HG02759 (cell line): ENCODE measurements around the gene ATP6V1F.

Experiments
- ATAC-seq: cut with Tn5 transposase; IDR thresholded peaks from one replicate; pipeline ENCODE4 v1.9.1; 2021; ENCODE audit warnings: mild to moderate bottlenecking, moderate library complexity; ENCODE audit not compliant: unreplicated experiment

The ATP6V1F gene

GRCh38 chr7:128867241-128867640 lies 4.6 kb downstream of the ATP6V1F start:
- ATAC-seq, result no peak

- ATAC-seq, result no peak
Observed at GRCh38 chr7:128867842-128868623, 5.4 kb downstream of the ATP6V1F start.

DNA sequence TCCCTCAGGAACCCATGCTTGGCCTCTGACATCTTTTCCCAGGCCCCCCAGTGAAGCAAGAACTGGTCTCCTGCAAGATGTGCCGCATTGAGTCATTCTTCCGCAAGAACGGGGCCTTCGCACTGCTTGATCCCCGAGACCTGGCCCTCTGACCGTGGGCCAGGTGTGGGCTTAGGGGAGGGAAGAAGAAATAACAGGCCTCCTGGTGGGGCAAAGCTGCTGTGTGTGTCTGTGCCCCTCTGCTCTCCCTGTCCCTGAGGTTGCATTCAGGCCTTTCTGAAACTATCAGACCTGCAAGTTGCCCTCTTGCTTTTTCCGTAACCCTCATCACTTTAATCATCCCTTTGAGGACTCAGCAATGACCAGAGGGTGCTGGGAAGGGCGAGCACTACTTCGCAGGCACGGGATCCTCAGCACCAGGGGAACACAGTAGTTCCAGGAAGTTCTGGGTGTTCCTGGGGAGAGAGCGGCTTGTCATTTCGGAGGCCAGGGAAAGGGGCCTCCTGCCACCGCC lies 6.0 kb downstream of the ATP6V1F start:
- no peak for ATAC-seq

DNA sequence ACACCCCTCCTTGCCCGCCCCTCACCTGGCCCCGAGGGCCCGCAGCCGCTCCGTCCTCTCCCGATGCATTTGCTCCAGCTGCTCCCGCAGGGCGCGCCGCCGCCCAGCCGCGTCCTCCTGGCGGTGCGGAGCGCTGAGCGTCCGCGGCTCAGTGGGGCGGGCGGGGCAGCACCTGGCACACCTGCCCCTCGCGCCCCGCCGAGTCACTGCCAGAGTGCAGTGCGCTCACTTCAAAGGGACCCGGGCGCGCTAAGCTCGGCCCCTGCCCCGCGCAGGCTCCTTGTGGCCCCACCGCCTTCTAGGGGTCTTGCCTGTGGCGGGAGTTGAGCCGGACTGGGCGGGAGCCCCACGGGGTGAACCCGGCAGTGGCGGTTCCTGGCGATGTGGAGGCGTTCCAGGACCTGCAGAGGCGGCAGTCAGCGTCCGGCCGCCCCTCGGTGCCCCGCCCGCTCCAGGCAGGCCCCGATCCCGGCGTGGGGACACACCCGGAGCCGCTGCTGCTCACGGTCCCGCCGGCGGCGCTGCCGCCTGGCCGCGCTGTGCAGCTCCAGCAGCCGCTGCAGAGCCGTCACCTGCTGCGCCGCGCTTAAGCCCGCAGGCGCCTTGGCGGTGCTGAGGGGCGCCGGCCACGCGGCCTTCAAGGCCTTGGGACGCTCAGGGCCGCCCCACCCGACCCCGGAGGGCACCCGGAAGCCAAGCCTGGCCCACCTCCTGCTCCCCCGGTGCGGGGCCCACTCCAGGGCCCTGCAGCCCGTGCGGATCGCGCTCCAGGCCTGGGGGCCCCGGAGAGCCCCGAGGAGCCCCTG lies 6.7 kb downstream of the ATP6V1F start:
- ATAC-seq, result peak; percentile 85

DNA sequence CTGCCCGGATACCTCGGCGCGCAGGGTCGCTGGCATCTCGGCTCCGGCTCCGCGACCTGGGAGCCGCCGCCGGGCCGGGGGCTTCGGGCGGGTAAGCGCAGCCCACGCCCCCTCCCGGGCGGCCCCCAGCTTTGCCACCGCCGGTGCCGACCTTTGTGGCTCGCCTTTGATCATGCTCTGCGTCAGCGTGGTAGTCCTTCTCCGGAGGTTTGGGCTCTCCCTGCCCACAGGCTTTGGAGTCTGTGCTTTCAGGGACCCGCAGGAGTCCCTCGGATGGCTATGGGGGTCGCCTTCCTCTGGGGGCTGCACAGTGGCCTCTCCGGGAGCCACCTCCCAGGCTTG lies 7.3 kb downstream of the ATP6V1F start:
- peak; percentile 32 for ATAC-seq

GRCh38 chr7:128871050-128871449 lies 8.4 kb downstream of the ATP6V1F start:
- ATAC-seq, result no peak

- no peak for ATAC-seq
Observed at GRCh38 chr7:128872394-128872824, 9.8 kb downstream of the ATP6V1F start.

- ATAC-seq, result no peak
Observed at GRCh38 chr7:128873234-128873633, 10.6 kb downstream of the ATP6V1F start.

- ATAC-seq, result no peak
Observed at GRCh38 chr7:128874140-128875031, 11.7 kb downstream of the ATP6V1F start.

DNA sequence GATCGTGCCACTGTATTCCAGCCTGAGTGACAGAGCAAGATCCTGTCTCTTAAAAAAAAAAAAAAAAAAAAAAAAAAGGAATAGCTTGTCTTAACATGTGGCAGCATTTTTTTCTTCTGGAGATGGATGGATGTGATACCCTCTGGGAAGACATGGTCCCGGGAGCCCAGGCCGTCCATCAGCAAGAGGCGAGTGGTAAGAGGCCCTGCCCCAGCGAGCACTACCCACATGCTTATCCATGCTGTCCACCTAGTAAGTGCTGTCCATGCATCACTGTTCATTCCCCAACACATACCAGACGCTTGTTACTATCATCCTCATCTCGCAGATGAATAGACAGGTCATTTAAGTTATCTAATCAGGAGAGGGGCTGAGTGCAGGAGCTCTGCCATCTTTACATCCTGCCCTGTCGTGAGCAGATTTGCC lies 12.9 kb downstream of the ATP6V1F start:
- ATAC-seq, result no peak

DNA sequence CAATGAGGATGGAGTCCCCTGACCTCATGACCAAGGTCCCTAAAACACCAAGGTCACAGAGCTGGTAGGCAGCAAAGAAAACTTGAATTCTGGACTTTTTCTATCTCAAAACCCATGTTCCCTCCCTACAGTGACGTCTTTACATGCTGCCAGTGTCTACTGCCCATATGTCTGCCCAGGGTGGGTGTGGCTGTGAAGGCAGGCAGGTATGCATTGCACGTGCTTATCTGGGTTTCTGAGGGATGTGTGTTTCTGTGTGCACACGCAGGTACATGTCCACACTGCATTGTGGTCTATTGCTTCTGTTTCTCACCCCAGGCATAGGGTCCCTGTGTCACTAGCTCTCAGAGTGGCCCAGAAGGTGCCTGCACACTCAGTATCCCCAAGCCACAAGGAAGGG lies 13.5 kb downstream of the ATP6V1F start:
- ATAC-seq, result no peak

DNA sequence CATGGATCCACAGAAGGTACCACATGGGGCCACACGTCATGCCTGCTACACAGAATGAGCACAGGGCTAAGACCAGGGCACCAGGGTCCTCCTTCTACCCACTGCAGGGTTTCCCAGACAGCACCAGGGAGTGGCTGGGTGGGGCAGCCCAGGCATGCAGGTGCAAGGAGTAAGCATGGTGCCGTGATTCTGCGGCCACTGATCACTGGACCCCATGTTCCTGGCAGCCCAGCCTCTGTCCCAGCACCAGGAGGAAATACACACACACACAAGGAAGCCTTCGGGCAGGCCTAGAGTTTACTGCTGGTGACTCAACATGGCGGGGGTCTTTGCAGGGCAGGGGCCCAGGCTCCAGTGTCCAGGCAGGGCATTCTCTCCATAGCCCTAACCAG lies 13.9 kb downstream of the ATP6V1F start:
- ATAC-seq, result no peak

- ATAC-seq, result no peak
Observed at GRCh38 chr7:128876978-128877755, 14.5 kb downstream of the ATP6V1F start.

DNA sequence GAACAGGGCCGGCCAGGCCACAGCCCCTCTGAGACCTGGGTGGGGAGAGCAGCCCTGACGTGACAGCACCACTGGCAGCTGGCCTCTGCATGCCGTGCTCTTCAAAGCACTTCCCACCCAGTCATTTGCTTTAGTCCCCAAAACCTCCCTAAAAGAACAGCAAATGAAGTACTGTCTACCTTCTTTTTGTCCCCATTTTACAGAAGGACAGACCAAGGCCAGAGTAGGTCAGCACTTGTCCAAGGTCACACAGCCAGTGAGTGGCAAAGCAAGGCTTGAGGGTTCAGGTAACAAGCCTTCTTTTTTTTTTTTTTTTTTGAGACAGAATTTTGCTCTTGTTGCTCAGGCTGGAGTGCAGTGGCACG lies 15.1 kb downstream of the ATP6V1F start:
- ATAC-seq, result no peak

GRCh38 chr7:128878226-128879105 lies 15.8 kb downstream of the ATP6V1F start:
- ATAC-seq, result no peak

- no peak for ATAC-seq
Observed at GRCh38 chr7:128879461-128879938, 16.8 kb downstream of the ATP6V1F start.

DNA sequence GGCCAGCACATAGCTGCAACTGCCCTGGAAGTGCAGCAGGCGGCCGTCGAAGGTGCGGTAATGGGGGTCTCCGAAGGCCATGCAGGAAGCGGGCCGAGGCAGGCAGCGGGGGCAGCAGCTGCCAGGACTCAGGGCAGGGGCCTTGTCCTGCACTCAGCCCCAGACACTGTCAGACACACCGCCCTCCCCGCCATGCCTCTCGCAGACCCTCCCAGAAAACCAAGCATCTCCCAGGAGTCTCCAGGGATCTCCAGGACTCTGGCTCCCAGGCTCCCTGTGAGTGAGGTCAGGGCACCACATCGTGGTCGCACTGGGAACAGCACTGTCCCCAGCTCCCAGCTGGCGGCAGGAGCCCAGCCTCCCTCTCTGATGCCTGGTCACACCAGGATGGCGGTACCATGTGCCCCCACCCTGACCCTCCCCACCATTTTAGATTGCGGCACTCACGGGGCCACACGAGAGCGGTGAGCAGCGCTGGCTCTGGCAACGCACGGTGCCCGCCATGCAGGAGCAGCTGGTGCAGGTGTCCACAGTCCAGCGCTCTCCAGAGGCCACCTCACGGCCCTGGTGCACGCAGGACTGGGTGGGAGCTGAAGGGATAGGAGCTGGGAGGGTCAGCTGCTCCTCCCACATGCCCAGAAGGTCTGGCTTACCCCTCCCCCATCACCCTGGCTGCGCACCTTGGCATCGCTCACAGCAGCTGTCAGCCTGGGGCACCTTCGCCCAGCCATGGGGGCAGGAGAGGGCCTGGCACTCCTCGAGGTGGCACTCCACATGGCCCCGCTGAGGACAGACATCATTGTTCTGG lies 17.5 kb downstream of the ATP6V1F start:
- ATAC-seq, result no peak

- ATAC-seq, result no peak
Observed at GRCh38 chr7:128880791-128881457, 18.3 kb downstream of the ATP6V1F start.
